Retinal pigment epithelial cell (primary cell): ENCODE measurements around the gene POLR1H.

Experiments used
- DNase-seq: peaks from one replicate; pipeline ENCODE4 v3.0.0-alpha.2; 2010; ENCODE audit warnings: low read depth
- H3K4me3 ChIP-seq: 2 replicates; pipeline ENCODE4 v1.5.1; 2011; ENCODE audit warnings: mild to moderate bottlenecking, low read length, control low read depth, moderate library complexity
- TF ChIP-seq, protein P1 (sequence below): conservative IDR thresholded peaks from 2 replicates; pipeline ENCODE4 v1.5.1; 2011; ENCODE audit warnings: low read depth, low read length, control low read depth, inconsistent platforms

POLR1H gene

DNA sequence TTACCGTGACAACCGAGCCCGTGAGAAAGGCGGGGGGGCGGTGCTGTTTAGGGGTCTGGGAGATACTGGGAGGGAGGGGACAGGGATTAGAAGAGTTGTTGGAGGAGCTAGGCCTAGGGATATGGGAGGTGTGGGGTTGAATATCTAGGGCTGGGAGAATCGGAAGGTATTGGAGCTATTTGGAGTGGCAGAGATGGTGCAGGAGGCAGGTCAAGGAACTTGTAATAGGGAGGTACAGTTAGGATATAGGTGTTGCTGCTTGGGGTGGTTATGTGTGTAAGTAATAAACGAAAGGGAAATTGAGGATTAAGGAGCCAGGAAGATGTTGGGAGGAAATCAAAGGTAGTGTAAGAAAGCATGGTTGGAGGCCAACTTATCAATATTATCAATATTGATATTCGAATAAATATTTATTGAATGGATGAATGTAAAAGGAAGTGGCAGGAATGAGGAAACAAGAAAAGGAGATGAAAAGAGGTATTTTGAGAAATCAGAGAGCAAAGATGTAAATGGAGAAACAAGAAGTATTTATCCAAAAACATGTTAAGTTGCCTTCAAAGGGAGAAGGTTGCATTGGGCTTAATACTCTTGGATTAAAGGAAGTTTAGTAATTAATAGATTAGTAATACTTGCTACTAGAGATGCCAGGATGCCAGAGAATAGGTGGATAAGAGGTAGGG lies 6.5 kb downstream of the POLR1H start:
- DNase-seq, result no peak
- TF ChIP-seq, protein P1, sequence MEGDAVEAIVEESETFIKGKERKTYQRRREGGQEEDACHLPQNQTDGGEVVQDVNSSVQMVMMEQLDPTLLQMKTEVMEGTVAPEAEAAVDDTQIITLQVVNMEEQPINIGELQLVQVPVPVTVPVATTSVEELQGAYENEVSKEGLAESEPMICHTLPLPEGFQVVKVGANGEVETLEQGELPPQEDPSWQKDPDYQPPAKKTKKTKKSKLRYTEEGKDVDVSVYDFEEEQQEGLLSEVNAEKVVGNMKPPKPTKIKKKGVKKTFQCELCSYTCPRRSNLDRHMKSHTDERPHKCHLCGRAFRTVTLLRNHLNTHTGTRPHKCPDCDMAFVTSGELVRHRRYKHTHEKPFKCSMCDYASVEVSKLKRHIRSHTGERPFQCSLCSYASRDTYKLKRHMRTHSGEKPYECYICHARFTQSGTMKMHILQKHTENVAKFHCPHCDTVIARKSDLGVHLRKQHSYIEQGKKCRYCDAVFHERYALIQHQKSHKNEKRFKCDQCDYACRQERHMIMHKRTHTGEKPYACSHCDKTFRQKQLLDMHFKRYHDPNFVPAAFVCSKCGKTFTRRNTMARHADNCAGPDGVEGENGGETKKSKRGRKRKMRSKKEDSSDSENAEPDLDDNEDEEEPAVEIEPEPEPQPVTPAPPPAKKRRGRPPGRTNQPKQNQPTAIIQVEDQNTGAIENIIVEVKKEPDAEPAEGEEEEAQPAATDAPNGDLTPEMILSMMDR, result no peak

DNA sequence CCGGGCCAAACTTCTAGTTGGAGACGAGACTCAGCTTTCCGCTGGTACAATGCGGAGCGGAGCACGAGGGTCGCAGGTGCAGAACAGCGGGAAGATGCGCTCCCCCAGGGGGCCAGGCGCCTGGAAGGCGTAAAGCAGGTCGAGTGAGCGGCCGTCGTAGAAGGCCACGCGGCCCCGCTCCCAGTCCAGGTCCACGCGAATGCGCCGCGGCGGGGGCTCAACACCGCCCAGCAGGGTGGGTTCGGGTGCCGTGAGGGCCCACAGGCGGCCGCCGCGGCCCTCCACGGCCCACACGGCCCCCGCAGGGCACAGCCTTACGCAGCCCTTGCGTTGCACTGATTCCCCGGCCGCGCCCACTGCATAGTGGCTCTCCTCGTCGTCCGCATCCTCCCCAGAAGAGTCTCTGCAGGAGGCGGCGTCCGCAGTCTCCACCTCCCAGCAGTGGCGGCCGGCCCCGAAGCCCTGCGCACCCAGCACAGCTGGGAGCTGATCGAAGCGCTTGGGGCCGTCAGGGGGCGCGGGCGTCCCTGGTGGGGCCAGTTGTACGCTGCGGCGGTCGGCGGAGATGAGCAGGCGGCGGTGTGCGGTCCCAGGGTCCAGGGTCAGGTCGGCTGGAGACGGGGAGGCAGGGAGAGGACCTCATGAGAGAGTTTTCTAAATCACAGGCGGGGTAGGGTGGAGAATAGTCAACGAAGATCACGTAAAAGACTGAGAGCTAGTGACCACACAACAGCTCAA lies 10.2 kb downstream of the POLR1H start:
- TF ChIP-seq, protein P1, result peak; percentile 18
- H3K4me3 ChIP-seq, result no peak overlapping the region
- DNase-seq, result no peak

More for the DNA sequence above, 6.5 kb downstream of the POLR1H start:
- H3K4me3 ChIP-seq, result peak overlapping the region; percentile 85

DNA sequence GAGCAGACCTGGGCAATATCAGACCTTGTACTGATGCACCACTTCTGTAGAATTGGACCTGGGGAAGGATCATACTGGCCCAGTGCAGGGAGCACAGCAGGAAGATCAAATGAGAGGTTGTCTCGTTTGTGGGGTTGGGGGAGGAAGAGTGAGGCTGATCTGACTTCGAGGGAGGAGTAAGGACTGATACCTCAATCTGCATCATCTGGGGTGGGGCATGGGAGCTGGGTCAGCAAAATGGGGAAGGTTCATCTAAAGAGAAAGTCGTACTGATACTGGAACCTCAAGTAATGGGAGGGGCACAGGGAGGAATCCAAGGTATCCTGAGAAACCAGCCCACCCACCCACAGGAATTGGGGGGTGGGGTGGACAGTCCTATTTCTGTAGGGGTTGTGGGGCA lies 10.8 kb downstream of the POLR1H start:
- TF ChIP-seq, protein P1, result no peak
- no peak for DNase-seq
- H3K4me3 ChIP-seq, result no peak overlapping the region

DNA sequence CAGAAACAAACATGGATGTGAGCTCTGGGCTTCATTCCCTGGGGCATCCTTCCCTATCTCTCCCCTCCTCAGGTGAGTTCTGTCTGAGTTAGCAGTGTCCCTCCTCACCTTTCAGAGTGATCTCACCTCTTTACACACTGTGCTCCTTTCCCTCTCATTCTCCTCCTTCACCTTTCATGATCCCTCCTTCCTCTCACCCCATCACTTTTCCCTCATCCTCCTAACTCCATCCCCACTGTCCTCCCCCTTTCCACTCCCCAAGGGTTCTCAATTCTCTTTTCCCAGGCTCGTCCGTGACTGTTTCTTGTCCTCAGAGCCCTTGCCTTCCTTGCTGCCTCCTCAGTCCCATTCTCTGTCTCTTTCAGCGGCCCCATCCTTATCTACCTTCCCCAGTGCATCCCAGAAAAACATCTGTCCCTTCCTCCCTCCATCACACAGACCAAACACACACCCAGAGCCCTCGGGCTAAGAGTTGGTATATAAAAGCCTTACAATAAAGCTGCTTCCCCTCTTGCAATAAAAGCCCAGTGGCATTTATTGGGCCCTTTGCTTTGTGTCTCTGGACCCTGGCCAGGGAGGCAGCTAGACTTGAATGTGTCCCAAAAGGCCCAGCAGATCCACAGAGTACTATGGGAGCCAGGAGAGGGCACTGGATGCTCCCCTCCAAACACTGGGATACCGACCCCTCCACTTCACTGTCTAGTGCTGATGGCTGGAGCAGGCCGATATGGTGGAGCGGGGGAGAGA lies 12.6 kb downstream of the POLR1H start:
- DNase-seq, result no peak
- TF ChIP-seq, protein P1, result no peak
- H3K4me3 ChIP-seq, result no peak overlapping the region

DNA sequence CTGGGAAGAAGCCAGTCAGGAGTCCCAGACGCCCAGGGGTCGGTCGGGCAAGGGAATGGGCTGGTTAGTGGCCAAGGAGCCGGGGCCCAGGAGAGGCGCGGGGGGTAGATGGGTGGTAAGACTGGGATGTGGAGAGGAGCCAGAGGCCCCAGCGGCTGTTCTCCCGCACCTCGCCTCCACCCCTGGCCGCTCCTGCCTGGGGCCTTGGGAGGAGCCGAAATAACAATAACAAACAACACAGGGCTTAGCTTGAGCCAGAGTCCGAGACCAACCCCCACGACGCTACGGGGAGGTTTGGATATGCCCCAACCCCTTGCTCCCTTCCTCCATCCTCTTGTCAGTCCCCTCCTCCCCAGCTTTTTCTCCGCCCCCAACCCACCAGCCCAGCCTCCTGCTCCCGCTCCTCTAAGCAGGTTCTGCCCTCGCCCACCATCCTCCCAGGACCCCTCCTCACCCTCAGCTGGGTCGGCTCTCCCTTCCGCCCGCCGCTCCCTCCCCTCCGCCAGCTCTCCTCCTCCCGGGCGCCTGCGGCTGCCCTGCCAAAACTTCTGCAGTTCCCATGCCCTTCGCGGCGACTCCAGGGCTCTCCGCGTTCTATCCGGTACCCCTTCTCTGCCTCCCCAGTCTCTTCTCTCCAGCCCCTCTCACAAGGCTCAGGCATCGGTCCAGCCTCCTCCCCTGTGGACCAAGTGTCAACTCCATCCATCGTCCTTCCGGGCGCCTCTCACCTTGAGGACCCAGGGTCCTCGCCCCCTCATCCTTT lies 13.4 kb downstream of the POLR1H start:
- TF ChIP-seq, protein P1, result no peak
- H3K4me3 ChIP-seq, result no peak overlapping the region
- no peak for DNase-seq

DNA sequence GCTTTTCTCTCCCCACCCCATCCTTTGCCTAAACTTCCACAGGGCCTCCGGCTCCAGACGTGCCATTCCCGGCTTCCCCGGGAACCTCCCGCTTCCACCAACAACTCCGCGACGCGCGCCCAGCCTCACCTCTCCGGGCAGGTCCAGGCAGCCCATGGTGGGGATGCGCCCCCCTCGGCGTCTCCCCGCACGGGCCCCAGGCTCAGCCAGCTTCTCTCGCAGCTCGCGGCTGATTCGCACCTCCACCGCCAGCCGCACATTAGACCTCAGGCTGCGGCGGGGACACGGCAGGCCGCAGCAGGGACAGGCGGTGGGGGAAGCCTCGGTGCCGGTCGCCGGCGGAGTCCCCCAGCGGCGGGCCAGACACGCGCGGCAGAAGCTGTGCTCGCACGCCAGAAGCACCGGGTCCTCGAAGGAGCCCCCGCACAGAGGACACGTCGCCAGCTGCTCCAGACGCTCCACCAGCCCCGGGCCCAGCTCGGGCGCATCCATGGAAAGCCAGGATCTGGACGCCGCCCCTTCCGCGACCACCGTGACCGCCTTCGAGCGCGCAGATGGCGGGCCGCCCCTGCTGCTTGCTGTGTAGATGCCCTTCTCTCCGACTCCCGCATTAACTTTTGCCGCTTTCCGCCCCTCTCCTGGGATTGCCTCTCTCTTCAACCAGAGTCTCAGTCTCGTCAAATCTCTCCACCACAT lies 14.2 kb downstream of the POLR1H start, which contains the start of gene RNF39:
RNF39 (minus strand) TSS at position 676 of the 696 bp plus-strand sequence; CDS start at position 492, 184 bp downstream.
- no peak within 1 kb of the TSS for H3K4me3 ChIP-seq

More for the DNA sequence above, 14.2 kb downstream of the POLR1H start, which contains the start of gene RNF39:
- DNase-seq, result no peak
- TF ChIP-seq, protein P1, result no peak
